DMS153 treated with DMSO at 0.1 percent for 48 hours (cell line): Measurements from ENCODE around the gene NXNL2.

Source experiments
- DNase-seq: peaks from one replicate; lab custom pipeline; 2025; ENCODE audit not compliant: unreplicated experiment; lab: John Stamatoyannopoulos, UW

The NXNL2 gene

GRCh38 chr9:88578121-88579049 lies 43.4 kb downstream of the NXNL2 start:
- DNase-seq, result peak; percentile 29

- DNase-seq, result no peak
These were observed 44.2 kb downstream of the NXNL2 start for GRCh38 chr9:88579050-88579715.

- no peak for DNase-seq
These were observed 46.0 kb downstream of the NXNL2 start for GRCh38 chr9:88580961-88581360.

DNA sequence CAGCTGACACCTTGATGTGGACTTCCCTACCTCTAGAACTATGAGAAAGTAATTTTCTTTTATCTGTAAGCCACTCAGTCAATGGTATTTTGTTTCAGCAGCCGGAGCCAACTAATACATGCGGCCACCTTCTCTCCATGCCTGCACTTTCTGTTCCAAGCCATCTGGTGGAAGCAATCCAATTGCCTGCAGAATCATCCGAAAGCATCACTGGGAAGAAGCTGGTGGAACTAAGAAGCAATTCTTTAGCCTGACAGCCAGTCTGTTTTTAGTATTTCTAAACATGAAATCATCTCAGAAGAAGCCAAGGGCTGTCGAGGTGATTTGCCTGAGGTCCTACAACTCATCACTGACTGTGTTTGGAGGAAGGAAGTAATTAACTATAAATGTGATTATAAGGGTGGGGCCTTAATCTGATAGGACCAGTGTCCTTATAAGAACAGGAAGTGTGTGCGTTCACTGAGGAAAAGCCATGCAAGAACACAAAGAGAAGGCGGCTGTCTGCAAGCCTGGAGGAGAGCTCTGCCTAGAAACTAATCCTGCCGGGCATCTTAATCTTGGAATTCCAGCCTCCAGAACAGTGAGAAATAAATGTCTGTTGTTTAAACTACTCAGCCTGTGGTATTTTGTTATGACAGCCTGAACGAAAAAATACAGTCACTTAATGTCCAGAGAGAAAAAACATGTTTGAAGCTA lies 49.1 kb downstream of the NXNL2 start:
- no peak for DNase-seq

DNA sequence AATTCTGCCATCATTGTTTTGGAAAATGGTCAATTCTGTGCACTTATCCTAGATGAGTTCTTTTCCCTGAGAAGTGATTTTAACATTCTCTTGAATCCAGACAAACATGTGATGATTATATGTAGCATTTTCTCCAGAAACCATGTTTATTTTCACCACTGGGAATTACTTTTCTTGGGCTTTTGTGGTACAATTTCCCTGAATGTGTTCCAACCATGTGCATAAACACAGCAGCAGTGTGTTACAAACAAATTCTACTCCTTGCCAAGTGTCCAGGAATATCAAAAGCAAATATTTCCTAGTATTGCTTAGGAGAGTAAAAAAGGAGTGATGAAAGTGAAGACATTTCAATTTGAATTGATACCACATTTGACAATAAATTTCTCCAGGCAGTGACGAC lies 50.4 kb downstream of the NXNL2 start:
- DNase-seq, result no peak

- DNase-seq, result no peak
These were observed 51.5 kb downstream of the NXNL2 start for GRCh38 chr9:88586452-88586851.

GRCh38 chr9:88587182-88587581 lies 52.2 kb downstream of the NXNL2 start:
- DNase-seq, result no peak

- DNase-seq, result no peak
These were observed 53.1 kb downstream of the NXNL2 start for GRCh38 chr9:88587885-88588649.

DNA sequence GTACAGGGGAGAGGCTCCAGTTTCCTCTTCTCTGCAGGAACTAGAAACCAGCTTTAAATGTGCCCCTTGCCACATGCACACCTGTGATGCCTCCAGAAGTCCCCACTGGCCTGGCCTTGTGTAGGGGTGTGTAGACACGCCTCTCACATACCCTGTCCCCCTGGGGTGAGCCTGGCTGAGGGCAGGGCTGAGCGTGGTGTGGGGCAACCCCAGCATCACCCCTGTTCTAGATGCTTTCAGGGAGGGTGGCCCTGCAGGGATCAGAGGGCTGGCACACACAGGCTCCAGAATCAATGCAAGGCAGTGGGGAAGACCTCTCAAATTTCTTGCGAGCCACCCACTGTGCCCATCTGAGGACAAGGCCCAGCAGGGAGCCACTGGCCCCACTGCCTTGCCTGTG lies 54.7 kb downstream of the NXNL2 start:
- DNase-seq, result no peak

DNA sequence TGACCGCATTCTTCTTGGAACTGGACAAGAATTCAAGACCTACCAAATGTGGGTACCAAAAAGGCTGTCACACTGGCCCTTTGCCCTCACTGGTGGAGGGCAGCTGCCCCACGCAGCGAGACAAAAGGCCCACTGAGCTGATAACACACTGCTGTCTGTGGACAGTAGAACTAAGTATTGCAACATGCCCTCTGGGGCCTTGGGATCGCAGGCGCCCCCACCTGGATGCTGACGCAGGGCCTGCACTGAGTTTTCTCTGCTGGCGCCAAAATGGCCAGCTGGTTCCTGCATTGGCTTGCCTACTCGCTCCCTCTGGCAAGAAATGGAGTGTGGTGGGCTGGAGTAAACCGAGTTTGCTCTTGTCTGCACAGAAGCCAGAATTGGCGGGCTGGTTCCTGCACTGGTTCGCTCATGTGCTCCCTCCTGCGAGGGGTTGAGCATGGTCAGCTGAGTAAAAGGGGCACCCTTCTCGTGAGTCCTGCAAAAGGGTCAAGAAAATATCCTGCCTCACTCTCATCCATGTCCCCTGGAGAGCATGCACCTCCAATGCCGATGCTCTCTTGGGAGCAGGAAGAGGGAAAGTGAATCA lies 55.7 kb downstream of the NXNL2 start:
- DNase-seq, result no peak

- no peak for DNase-seq
These were observed 58.7 kb downstream of the NXNL2 start for GRCh38 chr9:88593537-88594185.
